Fibroblast of peridontal ligament (primary cell): ENCODE data around the gene CMKLR1.

ENCODE experiments used
- DNase-seq: peaks from one replicate; pipeline ENCODE4 v3.0.0-alpha.2; 2010; ENCODE audit errors: extremely low read depth

Gene CMKLR1

DNA sequence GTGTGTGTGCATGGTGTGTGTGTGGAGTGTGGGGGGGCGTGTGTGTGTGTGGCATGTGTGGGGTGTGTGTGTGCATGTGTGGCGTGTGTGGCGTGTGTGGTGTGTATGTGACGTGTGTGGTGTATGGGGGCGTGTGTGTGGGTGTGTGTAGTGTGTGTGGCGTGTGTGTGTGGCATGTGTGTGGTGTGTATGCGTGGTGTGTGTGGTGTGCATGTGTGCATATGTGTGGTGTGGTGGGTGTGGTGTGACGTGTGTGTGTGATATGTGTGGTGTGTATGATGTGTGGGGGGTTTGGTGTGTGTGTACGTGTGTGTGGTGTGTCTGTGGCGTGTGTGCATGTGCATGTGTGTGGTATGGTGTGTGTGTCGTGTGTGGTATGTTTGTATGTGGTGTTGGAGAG is 24.1 kb upstream of the CMKLR1 start:
- DNase-seq, result no peak

DNA sequence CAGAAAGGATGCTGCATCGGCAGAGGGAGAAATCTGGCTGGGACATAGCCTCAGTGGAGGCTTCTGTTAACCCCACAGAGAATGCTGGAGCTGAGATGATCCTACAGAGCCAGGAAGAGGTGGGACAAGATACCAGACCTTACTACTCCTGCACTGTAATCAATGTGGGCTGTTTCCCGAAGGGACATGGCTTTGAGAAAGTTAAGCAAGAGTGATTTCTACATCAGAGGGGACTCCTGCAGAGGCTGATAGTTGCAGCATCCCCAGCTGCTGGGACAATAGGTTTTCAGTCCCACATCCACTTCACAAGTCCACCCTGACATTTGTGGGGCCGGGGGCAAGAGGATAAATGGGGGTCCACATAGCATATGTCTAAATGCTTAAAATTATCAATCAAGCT is 22.5 kb upstream of the CMKLR1 start:
- DNase-seq, result no peak

DNA sequence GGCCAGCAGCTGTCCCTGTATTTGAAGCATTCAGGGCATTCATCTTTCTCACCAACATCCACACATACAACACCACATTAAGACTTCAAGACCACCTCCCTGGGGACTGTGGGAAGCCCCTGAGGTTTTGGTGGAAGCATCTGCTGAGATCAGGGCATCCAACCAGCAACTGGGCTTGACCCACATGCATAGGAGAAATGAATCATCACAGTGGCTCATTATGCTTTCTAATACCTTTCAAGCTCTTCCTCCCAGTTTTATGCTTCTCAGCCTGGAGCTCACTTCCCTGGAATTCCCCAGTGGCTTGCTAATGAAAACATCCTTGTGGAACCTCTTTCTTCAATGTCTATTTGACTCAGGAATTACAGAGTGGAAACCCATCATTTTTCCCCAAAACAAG is 21.4 kb upstream of the CMKLR1 start:
- DNase-seq, result peak; percentile 44

DNA sequence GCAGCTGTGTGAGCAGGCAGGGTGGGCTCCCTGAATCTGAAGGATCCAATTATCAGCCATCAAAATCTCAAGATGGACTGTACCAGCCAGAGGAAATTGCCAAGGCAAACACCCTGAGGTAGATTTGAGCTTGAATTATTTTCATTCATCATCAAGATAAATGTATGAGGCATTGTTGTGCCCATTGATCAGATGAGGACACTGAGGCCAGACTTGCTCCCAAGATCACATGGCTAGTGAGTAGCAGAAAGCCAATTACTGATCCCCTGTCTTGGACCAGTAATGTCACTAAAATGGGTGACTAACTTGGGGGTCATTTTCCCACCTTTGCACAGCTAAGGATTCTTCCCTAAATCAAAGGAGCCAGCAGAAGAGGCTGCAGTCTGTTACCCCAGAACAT is 20.9 kb upstream of the CMKLR1 start:
- no peak for DNase-seq

DNA sequence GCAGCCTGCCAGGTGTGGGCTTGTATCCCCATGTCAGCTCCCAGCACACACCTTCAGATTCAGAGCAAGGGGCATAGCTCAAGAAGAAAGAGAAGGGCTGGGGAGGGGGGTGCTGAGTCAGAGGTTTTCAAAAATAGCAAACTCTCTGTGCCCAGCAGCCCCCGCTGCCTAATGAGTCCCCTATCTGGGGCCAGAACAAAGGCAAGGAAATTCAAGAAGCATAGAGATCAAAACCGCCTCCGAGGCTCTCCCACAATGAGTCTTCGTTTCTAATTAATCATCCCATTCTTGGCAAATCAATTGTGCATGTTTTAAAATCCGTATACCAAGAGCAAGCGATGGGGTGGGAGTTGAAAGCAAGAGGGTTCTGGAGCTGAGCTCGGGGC is 19.5 kb upstream of the CMKLR1 start:
- DNase-seq, result no peak

DNA sequence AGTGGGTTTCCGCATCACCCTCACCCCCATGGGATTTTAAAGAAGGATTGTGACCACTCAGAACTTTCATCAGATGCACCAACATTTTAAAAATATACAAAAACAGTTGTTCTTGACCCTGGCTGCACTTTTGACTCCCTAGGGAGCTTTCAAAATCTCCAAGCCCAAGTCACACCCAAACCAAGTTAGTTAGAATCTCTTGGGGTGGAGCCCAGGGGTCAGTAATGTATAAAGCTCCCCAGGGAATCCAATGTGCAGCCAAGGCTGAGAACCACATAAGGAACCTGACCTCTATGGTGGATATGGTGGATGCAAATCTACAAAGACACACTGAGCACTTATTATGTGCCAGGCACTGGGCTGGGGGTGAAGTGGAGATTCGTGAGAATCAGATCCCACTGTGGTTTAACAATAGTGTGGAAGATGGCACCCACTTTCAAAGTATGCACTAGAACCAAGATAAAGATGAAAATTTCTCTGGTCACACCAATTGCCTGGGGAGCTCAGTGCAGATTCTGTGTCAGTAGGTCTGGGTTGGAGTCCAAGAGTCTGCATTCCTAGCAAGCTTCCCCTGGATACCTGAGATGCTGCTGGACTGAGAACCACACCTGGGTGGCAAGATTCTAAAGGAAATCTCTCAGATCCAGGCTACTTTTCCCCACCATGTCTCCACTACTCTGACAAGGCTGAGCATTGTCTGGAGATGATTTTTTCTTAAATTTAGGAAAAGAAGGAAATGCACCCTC is 18.9 kb upstream of the CMKLR1 start:
- DNase-seq, result no peak

DNA sequence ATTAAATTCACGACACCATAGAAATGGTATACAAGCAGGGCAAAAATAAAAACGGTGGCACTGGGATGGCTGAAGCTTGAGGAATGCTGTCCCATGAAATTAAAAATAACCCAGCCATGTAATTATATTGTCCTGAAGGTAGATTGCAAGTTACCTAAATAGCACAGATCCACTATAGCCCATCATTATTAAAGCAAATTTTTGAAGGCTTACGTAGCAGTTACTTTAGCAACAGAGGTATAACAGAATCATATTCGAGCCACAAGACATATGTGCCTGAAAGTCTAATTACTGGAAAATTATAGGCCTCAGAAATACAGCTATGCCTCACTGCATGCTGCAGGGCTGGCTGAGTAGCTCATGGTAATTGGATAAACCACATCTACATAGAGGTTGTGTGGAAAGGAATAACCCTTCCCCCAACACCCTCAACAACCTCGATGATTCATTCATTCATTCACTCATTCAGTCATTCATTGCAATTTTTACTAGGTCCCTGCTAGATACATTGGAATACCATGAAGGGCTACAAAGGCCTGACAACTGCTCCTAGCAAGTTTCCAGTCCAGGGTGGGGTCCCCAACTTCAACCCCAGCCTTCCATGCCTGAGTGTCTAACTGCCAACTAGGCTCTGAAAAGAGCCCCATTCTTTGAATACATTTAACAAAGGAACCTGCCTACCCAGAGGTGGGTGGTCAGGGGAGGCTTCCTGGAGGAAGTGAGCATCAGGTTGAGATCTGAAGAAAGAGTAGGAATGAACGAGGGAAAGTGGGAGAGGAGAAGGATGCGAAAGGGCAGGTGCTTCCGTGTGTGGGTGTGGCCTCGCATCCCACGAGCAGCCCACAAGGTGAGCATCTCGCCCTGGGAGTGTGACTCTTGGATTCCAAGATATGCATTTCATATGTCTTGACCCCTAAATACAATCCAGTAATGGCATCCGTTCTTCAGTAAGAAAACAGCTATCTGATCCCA is 18.0 kb upstream of the CMKLR1 start:
- no peak for DNase-seq

DNA sequence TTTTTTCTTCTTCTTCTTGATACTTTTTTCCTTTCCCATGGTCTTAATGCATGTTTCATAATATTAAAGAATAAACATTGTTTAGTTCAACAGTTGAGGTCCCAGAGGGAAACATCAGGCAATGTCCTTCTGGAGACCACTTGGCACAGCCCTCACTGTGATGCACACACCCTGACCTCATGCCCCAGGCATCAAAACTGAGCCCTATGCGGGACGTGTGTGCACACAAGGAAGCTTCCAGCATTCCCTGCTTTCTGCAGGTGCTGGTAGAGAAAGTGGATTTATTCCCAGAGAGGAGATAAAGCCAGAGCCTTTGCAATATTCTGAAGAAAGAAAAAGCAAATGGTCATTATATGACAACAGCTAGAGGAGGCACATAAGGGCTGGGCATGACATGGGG is 16.0 kb upstream of the CMKLR1 start:
- no peak for DNase-seq

DNA sequence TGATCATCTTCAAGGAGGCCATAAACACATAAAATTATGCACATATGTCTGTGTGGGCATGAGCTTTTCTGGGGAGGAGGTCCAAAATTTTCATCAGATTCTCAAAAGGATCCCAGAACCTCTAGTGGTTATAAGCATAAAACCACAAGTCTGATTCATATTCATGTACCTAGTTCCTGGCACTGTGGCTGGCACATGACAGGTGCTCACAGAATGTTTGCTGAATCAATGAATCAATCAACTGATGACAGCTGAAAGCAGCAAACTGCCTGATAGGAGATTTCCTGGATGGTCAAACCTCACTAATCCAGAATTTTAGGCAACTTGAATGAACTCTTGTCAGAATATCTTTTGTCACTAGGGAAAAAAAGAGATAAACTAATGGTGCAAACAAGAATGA is 13.5 kb upstream of the CMKLR1 start:
- no peak for DNase-seq

DNA sequence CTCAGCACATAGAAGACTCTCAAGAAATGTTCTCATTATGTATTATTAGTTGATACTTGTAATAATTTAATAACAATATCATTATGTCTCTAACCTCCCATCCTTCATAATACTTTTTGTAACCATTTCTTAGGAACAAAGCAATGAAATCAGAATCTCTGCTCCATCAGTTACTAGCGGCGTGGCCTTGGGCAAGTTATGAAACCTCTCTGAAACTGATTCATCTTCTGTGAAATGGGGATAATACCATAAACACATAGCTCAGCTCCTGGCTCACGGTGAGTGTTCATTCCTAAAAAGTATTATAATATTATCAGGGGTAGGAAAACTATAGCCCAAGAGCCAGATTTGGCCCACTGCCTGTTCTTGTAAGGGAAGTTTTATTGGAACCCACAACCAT is 11.4 kb upstream of the CMKLR1 start:
- DNase-seq, result no peak

DNA sequence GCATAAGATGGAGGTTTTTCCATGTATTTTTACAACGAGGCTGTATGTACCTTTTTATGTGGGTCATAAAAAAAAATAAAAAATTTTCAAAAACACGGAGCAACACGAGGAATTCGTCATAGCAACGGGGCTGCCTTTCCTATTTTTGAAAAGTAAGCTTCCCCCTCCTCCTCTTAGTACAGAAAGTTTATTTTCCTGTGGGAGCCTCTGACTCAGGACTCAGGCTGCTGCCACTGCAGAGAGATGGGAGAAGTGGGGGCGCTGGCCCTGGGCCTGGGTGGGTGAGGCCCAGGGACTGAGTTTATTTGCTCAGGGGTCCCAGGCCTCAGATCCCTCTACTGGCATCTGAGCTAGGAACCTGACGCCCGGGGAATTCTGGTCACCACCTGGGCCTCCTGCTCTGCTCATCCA is 10.2 kb upstream of the CMKLR1 start:
- DNase-seq, result peak; percentile 57

DNA sequence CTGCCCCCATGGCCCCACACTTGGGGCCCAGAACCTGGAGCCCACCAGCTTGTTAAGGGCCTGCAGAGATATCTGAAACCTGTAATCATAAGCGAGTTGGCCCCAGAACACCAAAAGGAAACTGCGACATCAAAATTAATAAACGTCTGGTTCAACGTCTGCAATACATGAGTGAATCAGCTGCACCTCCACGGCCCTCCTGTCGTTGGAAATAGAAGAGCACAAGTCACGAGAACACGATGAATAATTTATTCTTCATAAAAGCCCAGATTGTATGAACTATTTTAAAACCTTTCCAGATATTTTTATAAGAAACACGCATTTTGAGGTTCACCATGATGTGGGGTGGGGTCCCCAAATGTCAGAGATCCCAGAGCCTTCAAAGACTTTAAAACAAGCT is 9.7 kb upstream of the CMKLR1 start:
- no peak for DNase-seq

DNA sequence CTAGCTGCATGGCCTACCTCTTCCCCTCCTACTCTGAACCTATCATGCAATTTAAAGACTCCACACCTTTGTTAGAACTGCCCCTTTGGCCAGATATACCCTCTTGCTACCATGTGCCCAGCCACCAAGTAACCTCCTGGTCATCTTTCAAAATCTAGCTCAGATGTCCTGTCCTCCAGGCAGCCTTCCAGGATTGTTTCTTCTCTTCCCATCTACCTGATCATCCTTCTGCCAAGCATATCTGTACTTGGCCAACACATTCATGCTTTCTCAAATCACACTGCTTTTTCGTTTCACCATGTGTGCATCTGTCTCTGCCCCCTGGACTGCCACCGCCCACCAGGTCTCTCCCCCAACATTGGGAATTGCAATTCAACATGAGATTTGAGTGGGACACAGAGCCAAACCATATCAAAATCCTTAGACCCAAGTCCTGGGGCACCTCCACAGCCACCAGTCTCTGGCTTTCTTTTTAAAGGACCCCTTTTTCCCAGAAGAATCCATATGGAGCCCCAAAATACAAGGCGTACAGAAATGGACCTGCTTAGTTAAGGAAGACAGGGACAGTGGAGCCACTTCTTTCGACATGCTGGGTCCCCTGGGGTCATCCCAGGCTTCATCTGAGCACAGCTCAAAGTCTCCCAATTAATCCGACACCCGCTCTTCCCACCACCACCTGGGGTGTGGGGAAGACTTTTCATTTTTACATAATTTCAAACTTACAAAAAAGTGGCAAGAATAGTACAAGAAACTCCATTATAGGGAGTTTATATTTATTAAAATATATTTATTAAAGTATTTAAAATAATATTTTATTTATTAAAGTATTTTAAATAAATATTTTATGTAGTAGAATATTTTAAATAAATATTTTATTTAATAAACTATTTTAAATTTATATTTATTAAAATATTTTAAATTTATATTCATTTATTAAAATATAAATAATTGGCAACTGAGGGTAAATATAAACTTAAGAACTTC is 7.9 kb upstream of the CMKLR1 start:
- no peak for DNase-seq

DNA sequence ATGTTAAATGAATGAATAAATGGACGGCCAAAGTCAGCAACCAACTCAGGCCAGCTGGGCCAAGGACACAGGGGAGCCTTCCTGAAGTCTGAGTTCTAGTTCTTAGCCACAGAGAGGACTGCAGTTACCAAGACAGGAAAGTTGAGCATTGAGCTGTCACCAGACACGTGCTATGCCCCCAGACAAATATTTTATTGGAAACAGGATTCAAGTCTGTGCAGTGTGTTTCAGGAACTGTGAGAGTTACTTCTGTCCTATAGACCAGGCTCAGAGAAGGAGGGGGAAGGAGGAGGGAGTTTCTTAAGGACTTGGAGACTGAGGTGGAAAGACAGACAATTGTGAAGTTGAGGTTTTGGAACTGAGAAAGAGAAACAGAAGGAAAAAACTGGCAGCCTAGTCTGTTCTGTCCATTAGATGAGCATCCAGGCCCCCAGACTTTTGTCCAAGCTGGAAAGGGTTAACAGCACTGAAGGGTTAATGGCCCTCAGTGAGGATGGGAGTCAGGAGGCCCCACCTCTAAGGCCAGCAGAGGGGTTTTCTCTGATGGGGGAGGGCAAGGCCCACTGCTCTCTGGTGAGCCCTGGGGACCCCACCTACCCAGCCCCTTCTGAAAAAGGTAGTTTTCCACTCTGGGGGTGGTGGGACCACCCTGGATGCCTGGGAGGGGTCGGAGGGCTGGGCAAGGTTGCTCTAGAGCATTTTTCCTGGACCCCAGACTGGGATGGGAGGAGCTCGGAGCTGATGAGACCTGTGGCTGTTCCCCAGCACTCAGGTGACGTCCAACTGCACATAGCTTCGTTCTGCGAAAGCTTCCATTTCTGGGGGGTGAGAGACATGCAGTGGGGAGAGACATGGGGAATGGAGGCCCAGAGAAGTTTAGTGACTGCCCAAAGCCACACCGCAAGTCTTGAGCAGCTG is 6.9 kb upstream of the CMKLR1 start:
- no peak for DNase-seq

DNA sequence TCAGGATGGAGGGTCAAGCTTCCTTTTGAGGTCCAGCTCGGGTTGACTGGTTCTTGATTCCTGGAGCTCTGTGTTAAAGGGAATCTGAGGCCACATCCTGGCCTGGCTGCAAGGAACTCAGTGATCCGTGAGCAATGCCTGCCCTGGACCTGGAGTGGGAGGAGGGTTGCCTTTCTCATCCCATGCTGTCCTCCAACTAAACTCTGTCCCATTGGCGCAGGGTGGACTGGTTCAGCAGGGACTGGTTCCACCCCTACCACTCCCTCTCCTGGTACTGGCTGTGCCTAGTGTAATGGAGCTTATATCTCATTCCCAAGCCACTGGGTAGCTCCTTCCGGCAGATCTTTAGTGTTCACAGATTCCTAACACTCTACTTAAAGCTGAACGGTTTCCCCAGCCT is 3.9 kb upstream of the CMKLR1 start:
- DNase-seq, result peak; percentile 20

DNA sequence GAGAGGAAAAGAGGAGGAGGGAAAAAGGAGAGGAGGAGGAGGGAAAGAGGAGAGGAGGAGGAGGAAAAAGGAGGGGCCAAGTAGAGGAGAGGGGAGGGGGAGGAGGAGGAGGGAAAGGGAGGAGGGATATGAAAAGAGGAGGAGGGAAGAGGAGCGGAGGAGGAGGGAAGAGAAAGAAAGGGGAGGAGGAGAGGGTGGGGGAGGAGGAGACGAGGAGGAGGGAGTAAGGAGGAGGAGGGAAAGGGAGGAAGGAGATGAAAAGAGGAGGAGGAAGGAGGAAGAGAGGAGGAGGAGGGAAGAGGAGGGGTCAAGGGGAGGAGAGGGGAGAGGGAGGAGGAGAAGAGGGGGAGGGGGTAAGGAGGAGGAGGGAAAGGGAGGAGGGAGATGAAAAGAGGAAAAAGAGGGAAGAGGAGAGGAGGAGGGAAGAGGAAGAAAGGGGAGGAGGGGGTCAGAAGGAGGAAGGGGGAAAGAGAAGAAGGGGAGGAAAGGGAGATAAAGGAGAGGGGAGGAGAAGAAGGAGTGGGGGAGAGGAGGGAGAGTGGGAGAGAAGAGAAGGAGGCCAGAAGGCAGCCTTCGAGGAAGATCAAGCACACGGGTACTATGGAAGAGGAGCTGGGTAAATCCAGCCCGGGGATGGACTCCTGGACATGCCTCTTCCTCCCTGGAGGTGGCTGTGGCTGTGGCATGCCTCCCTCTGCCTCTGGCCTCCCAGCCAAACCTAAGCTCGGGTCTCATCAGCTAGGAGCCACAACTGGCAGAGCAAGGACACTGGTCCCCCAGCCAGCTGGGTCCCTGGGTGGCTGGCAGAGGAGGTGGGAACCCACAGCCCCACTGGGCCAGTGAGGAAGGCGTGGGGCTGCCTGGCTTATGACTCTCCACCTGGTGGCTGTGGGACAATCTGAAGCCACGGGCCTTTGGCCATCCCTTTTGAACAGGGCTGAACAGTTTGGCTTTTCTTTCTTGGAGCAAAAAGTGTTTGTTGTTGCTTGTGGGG is 3.0 kb upstream of the CMKLR1 start:
- no peak for DNase-seq

DNA sequence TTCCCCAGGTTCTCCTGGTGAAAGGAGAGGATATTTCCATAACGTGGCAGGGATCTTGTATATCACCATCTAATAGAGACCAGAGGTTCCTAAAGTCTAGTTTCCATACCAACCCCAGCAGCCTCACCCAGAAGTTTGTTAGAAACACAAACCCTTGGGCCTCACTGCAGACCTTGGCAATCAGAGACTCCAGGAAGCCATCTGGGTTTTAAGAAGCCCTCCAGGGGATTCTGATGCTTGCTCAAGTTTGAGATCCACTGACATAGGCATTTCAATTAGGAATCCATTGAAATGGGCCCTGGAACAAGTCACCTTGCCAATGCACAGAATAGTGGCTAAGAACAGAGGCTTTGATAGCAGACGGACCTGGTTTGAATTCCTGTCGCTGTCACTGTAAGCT is 2.2 kb upstream of the CMKLR1 start:
- peak; percentile 20 for DNase-seq

DNA sequence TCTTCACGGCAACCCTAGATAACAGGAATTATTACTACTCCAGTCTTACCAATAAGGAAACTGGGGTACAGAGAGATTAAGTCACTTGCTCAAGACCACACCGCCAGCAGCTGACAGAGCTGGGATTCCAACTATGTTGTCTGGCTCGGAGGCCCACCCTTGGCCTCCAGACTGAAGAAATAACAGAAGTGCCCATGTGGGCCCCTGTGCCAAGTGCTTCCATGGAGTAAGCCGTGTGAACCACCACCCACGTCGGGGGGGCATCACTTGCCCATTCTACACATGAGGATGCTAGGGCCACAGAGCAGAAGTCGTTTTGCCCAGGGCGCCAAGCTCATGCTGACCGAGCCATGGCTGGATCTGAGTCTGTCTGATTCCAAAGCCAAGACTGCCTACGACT is 926 bp upstream of the CMKLR1 start:
- DNase-seq, result no peak
